GM21737 (cell line): Measurements from ENCODE around the gene FCGBP.
"Not testable (repeated sequence)": the region's sequence is repeated elsewhere in the genome, so short reads cannot be mapped to it uniquely, and the experiment has no call there.

ENCODE experiments used
- ATAC-seq: cut with Tn5 transposase; IDR thresholded peaks from one replicate; pipeline ENCODE4 v1.9.1; 2021; ENCODE audit warnings: mild to moderate bottlenecking, moderate library complexity; ENCODE audit not compliant: unreplicated experiment

Gene FCGBP

DNA sequence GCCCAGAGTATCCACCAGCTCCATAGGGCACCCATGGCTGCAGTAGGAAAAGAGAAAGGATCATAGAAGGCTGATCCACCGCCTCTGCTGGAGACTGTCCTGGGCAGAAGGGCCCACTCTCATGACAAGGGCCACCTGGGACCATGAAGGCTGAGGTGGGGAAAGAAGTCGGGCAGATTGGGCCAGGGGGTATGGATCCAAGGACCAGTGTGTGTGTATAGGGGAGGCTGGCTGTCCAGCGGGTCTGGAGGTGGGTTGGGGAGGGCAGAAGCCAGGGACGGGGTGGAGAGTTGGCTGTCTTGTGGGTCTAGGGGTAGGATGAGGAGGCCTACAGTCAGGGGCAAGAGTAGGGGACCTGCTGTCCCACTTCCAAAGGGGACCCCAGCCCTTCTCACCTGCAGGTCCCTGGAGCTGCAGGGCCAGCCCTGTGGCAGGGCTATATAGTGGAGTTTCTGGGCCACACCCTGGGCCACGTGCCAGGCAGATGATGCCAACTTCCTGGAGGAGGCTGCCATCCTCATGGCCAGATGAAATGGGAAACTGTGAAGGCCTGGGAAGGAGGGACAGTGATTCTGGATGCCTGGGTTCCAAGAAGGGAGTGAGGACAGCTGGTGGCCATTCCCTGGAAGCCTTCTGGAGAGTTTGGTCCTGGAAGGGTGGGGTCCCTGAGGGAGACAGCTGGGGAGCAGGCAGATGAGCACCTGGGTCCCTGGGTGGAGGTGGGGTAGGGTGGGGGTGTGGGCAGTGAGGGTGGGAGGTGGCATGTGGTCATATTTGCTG lies at the start of gene FCGBP:
FCGBP (minus strand) TSS at position 51 of the 780 bp plus-strand sequence.
- no peak for ATAC-seq

DNA sequence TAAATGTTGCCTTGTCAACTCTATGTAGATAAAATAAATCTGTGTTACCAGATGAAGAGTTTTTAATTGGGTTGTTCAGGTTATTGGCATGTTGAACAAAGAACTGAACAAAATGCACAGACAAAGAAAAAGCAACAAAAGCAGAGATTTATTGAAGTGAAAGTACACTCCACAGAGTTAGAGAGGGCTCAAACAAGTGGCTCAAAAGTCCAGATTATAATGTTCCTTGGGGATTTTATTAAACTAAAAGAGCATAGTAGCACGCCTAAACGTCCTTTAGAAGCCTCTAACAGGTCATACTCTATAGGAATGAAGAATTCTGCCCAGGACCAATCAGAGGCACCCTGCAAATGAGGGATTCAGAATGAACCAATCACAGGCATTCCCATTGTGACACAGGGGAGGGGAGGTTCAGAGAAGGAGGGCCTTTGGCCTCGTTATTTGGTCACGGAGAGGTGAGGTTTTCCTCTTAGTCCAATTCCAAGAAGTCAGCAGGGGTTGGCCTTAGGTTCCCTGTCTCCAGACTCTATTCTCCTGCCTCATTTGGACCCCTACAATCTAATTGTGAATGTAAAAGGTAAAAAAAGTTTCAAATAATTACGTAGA lies 49.4 kb upstream of the FCGBP start:
- no peak for ATAC-seq

DNA sequence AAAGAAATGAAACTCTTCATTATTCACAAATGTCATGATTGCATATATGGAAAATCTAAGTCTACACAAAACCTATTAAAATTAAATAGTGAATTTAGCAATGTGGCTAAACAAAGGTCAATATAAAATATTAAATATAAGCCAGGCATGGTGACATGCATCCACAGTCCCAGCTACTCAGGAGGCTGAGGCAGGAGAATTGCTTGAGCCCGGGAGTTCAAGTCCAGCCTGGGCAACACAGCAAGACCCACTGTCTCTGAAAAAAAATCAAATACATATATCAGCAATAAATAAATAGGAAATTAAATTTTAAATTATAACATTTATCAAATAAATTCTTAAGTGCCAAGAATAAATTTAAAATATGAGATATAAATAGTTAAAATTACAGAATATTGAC lies 48.4 kb upstream of the FCGBP start:
- ATAC-seq: no peak

DNA sequence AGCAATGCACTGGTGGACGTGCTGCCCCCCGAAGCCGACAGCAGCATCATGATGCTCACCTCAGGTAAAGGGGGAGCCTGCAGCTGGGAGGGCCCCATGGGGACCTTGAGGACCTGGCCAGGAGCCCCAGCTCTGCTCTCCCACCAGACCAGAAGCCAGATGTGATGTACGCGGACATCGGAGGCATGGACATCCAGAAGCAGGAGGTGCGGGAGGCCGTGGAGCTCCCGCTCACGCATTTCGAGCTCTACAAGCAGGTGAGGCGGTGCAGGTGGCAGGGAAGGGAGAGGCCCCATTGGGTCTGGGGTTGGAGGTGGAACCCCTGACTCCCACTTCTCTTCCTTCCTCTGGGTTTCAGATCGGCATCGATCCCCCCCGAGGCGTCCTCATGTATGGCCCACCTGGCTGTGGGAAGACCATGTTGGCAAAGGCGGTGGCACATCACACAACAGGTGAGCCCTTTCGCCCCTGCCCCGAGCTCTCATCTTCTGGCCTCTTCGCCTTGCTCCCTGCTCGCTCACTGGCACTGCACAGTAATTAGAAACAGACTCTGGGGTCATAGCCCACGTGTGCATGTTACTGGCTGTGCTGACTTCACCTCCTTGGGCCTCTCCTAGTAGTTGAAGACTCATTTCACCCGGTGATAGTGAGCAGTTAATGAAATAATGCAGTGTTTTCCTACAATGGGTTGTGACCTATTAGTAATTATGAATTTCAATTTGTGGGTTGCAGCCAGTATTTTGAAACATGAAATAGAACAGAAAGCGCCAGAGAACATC lies 40.1 kb upstream of the FCGBP start:
- no peak for ATAC-seq

DNA sequence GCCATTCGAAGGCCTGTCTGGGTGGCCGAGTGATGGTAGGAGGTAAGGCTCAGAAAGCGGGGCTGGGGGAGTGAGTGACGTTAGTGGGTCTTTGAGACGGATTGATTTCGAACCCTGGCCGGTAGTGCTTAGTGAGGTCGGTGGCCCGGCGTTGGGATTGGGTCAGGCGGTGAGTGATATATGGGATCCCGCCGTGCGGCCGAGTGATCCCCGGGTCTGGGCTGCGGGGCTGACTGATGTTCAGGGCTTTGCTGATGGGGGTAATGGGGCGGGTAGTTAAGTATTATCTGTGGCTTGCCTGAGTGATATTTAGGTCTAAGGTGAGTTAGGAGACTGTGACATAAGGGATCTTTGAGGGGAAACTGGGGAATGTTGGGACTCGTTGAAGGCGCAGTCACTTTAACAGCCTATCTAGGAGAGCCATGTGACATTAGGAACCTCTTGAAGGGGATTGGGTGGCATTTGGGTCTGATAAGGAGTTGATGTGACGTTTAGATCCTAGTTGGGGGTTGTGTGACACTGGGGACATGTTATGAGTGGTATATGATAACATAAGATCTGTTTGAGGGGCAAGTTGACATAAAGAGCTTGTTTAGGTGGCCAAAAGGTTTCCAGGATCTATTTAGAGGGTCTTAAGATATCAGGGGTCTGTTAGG lies 37.1 kb upstream of the FCGBP start:
- ATAC-seq: no peak

DNA sequence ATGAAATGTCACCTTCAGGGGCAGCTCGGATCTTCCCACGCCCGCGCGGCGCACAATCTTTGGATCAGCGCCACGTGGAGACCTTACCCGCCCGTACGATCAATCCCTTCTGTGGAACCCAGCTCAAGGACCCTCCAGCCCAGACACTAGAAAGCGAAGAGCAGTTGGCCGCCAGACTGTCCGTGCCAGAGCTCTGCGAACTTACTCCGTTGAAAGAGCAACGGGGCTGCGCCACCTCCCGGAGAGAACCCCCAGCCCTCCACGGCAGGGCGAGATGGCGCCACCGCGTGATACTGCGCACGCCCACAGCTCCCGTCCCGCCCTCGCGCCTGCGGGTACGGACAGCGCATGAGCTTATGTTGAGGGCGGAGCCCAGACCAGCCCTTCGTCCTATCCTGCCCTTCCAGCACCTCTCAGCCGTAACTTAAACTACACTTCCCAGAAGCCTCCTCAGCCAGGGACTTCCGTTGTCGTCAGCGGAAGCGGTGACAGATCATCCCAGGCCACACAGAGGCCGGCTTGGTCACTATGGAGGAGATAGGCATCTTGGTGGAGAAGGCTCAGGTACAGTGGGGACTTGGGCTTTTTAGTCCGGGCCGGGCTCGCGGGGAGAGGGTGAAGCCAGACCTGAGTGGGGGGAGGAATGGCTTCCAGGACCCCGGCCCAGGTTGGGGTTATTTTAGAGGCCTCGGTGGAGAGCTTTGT lies 36.4 kb upstream of the FCGBP start, which contains the start of gene PSMC4:
PSMC4 (plus strand) TSS at position 491 of the 705 bp plus-strand sequence; CDS start at position 529, 38 bp downstream.
- ATAC-seq: peak; percentile 91

DNA sequence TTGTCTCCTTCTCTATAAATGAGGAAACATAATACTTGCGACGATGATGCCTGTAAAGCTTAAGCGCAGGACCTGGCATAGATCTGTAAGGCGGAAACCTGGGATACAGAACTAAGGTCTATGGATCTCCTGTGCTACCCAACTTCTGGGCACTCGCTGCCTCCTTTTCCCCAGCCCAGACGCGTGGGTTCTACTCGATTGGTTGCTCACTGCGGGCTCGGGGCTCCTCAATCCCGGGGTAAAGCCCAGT lies 35.9 kb upstream of the FCGBP start:
- ATAC-seq: no peak

DNA sequence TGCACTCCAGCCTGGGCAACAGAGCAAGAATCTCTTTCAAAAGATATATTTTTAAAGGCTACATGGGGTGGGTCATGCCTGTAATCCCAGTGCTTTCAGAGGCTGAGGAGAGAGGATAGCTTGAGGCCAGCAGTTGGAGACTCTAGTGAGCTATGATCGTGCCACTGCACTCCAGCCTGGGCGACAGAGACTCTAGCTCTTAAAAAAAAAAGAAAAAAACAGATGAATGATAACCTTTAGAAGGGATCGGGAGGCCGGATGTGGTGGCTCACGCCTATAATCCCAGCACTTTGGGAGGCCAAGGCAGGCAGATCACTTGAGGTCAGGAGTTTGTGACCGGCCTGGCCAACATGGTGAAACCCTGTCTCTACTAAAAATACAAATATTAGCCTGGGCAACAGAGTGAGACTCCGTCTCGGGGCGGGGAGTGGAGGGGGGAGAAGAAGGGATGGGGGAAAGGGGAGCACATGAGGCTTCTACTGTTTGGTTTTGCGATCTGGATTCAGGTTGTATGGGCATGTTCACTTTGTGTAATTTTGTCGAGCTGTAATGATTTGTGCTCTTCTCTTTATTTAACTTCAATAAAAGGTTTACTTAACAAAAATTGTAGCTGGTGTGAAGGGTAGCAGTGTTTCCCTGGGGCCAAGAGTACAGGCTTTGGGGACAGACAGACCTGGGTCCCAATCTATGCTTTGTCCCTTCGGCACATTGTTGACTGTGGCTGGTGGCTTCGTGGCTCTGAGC lies 35.4 kb upstream of the FCGBP start:
- no peak for ATAC-seq

DNA sequence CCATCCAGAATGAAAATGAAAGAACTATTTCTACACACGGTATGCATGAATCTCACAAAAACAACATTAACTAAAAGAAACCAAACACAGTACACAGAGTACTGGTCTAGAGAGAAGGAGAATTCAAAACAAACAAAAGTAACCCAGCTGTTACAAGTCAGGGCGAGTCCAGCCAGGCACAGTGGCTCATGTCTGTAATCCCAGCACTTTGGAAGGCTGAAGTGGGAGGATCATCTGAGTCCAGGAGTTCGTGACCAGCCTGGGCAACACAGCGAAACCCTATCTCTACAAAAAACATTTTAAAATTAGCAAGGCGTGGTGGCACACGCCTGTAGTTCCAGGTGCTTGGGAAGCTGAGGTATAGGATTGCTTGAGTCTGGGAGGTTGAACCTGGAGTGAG lies 34.8 kb upstream of the FCGBP start:
- ATAC-seq: no peak

DNA sequence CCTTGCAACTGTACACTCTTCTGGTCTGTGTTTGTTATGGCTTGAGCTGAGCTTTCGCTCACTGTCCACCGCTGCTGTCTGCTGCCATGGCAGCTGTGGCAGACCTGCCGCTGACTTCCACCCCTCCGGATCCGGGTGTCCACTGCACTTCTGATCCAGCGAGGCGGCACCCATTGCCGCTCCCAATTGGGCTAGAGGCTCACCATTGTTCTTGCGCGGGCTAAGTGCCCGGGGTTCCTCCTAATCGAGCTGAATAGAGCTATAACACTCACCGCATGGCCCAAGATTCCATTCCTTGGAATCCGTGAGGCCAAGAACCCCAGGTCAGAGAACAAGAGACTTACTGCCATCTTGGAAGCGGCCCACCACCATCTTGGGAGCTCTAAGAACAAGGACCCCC lies 34.4 kb upstream of the FCGBP start:
- ATAC-seq: no peak

DNA sequence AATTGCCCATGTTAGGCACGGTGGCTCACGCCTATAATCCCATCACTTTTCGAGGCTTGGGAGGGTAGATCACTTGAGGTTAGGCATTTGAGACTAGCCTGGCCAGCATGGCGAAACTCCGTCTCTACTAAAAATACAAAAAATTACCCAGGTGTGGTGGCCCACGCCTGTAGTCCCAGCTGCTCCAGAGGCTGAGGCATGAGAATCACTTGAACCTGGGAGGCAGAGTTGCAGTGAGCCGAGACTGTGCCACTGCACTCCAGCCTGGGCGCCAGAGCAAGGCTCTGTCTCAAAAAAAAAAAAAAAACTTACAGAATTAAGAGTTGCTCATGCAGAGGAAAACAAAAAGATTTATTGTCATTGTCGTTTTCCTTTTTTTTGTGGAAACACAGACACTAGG lies 33.1 kb upstream of the FCGBP start:
- ATAC-seq: no peak

DNA sequence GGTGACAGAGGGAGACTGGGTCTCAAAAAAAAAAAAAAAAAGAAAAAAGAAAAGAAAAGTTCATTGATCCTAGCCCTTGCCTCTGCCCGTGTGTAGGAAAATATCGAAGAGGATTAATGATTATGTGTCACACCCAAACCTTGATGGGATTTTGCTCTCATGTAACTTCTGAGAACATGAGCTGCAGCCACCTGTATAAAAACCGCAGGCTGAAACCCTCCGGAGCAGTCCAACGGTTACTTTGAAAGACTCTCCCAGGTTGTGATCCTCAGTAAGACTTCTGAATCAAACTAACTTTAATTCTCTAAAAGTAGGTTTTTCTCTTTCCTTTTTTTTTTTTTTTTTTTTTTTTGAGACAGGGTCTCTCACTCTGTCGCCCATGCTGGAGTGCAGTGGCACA lies 32.2 kb upstream of the FCGBP start:
- ATAC-seq: no peak

DNA sequence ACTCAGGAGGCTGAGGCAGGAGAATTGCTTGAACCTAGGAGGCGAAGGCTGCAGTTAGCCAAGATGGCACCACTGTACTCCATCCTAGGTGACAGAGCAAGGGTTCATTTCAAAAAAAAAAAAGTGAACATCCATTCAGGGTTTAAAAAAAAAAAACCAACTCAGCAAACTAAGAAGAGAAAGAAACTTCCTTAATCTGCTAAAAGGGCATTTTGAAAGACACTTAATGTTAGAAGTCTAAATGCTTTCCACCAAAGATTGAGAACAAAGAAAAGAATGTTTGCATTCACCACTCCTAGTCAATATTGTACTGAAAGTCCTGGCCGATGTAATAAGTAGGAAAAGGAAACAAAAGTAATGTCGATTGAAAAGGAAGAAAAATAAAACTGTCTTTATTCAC lies 29.5 kb upstream of the FCGBP start:
- ATAC-seq: no peak

DNA sequence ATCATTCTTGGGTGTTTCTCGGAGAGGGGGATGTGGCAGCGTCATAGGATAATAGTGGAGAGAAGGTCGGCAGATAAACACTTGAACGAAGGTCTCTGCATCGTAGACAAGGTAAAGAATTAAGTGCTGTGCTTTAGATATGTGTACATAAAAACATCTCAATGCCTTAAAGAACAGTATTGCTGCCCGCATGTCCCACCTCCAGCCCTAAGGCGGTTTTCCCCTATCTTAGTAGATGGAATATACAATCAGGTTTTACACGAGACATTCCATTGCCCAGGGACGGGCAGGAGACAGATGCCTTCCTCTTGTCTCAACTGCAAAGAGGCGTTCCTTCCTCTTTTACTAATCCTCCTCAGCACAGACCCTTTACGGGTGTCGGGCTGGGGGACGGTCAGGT lies 25.0 kb upstream of the FCGBP start:
- ATAC-seq: not testable (repeated sequence)

DNA sequence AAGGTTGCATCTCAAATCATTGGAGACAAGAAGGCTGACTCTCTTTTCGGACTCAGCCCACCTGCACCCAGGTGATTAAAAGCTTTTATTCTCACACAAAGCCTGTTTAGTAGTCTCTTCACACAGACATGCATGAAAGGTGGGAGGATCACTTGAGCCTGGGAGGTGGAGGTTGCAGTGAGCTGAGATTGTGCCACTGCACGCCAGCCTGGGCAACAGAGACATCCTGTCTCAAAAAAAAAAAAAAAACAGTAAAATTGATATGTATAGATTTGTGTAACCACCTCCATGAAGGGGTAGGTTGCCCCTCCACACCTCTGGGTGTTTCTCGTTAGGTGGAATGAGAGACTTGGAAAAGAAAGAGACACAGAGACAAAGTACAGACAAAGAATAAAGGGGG lies 24.5 kb upstream of the FCGBP start:
- not testable (repeated sequence) for ATAC-seq

DNA sequence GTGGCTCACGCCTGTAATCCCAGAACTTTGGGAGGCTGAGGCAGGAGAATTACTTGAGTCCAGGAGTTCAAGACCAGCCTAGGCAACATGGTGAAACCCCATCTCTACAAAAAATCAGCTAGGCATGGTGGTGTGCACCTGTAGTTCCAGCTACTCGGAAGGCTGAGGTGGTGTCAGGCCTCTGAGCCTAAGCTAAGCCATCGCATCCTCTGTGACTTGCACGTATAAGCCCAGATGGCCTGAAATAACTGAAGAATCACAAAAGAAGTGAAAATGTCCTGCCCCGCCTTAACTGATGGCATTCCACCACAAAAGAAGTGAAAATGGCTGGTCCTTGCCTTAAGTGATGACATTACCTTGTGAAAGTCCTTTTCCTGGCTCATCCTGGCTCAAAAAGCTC lies 23.5 kb upstream of the FCGBP start:
- not testable (repeated sequence) for ATAC-seq

DNA sequence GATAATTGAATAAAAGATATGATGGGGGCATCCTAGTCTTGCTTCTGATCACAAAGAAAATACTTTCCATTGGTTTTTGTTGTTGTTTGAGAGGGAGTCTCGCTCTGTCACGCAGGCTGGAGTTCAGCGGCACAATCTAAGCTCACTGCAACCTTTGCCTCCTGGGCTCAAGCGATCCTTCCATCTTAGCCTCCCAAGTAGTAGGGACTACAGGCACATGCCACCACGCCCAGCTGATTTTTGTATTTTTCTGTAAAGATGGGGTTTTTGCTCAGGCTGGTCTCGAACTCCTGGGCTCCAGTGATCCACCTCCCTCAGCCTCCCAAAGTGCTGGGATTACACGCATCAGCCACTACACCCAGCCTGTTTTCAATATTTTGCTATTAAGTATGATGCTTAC lies 19.5 kb upstream of the FCGBP start:
- no peak for ATAC-seq

DNA sequence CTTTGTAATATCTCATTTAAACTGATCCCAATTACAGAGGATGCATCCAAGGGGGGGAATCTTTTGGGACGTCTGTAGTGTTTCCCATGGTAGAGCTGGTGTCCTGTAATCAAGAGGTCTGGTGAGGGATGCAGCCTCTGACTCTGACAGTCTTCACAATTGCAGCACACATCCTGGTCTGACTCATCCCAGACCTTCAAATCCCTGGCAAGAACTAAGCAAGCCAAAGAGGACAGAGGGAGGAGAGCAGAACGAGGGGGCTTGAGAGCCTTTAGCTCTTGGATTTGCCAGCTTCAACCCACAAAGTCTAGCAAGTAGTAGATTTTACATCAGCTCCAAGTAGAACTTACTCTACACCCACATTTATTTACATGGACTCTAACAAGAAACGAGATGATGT lies 17.3 kb upstream of the FCGBP start:
- no peak for ATAC-seq

DNA sequence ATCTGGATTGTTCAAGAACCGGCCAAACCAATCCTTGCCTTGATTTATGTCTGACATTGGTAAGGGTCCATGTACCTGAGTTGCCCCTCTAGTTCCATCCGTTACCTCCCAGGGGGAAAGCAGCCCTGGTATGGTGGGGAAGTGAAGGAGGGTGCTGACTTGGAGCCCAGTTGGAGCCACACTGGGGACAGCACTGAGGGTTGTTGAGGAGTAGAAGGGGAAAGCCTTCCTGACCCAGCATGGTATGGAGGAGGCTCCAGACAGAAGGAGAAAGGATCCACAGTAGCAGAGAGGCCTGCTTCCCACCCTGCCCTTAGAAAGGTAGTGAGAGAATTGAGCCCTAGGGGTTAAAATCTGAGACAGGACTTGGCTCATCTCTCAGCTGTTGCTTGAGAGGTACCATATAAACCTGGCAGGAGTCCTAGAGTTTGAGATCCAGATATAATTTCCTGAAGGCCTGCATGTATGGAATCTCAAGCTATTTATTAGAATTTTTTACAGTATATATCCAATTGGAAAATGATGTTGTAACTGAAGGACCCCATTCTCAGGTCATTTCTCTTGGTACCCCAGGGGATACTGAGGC lies 16.7 kb upstream of the FCGBP start:
- ATAC-seq: no peak
